ENCODE measurements around the gene ELAC2. TPM values are rescaled to one million over a fixed set of nuclear protein-coding genes. Genes with fewer than 3 reads are reported as not detected.

ELAC2 gene
- total RNA-seq (2022; extraction: Qiagen RNA extraction): 91.9 to 107 TPM (median 106 TPM) in 5 replicates

DNA sequence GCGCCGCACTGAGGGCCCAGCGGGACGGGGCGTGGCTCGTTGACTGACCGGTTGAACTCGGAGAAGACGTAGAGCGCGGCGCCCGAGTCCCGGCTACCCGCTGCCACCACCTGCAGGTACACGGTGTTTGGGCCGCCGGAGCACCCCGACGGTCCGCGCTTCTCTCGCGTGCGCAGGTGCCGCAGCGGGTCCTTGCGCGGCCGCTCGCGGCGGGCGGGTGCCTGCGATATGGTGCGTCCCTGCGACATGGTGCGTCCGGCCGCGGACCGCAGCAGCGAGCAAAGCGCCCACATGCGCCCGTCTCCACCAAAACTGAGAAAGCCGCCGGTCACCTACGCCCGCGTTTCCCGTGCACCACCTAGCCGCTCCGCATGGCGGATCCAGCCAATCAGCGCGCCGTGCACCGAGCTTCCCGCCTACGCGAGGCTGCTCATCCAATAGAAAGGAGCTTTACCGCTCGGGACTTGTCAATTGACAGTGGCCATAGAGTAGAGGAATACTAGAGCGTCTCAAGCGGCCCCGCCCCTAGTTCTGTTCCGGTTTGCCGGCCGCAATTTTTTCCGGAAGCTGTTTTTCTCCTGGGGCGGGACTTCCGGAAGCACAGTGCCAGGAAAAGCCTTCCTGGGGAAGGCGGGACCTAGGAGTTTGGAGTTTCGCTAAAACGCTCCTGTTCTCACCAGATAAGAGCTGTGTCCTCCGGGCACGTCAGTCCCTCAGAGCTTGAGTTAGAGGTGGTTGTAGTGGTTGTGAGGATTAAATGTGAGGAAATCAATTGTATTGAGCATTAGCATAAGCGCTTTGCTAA lies at the start of gene ELAC2:
Gene ELAC2 (minus strand): TSS at position 373 of the 805 bp plus-strand sequence. CDS start 80 bp downstream, at position 293.

Other genes starting within 250 kb of the ELAC2 start
- gene ARHGAP44, start 228.5 kb downstream of the ELAC2 start, total RNA-seq (2022; extraction: Qiagen RNA extraction): 2.4 to 2.8 TPM (median 2.6 TPM) in 5 replicates